Neuronal stem cell (in vitro differentiated cells): ENCODE measurements around the gene ZNF853.

Source experiments
- DNase-seq: peaks from one replicate; pipeline ENCODE4 v3.0.0-alpha.2; 2013; ENCODE audit warnings: low spot score
- H2AFZ ChIP-seq: one replicate; pipeline ENCODE4 v1.6.1; 2013; ENCODE audit warnings: mild to moderate bottlenecking, low read length, inconsistent platforms
- H2AK5ac ChIP-seq: 2 replicates; pipeline ENCODE4 v1.6.1; 2013; ENCODE audit warnings: low read depth, mild to moderate bottlenecking, inconsistent platforms, low read length, moderate library complexity, mixed read lengths
- H2BK120ac ChIP-seq: 2 replicates; pipeline ENCODE4 v1.6.1; 2013; ENCODE audit warnings: low read depth, mild to moderate bottlenecking, inconsistent platforms, low read length, moderate library complexity, mixed read lengths
- H2BK12ac ChIP-seq: one replicate; pipeline ENCODE4 v1.6.1; 2013; ENCODE audit warnings: low read length, inconsistent platforms
- H2BK15ac ChIP-seq: 2 replicates; pipeline ENCODE4 v1.6.1; 2013; ENCODE audit warnings: mild to moderate bottlenecking, low read length, inconsistent platforms, mixed read lengths
- H2BK5ac ChIP-seq: one replicate; pipeline ENCODE4 v1.6.1; 2013; ENCODE audit warnings: inconsistent platforms, mild to moderate bottlenecking, low read length, moderate library complexity
- H3K14ac ChIP-seq: one replicate; pipeline ENCODE4 v1.6.1; 2013; ENCODE audit warnings: low read length, inconsistent platforms
- H3K18ac ChIP-seq: 2 replicates; pipeline ENCODE4 v1.6.1; 2013; ENCODE audit warnings: low read length, inconsistent platforms
- H3K23ac ChIP-seq: 2 replicates; pipeline ENCODE4 v1.6.1; 2013; ENCODE audit warnings: low read depth, mild to moderate bottlenecking, mixed read lengths, low read length, inconsistent platforms; ENCODE audit not compliant: poor library complexity
- H3K27ac ChIP-seq: replicated peaks from 3 replicates; pipeline ENCODE4 v1.5.1; 2013; ENCODE audit warnings: low read length, inconsistent platforms
- H3K27me3 ChIP-seq, 3 experiments: 2 replicates each; pipeline ENCODE4 v1.6.1; 2013; ENCODE audit warnings: low read length in 3 of 3, mild to moderate bottlenecking in 2 of 3, inconsistent platforms in 1 of 3, low read depth in 1 of 3, mixed read lengths in 1 of 3, moderate library complexity in 1 of 3; ENCODE audit not compliant: control insufficient read depth in 3 of 3, insufficient read depth in 3 of 3
- H3K36me3 ChIP-seq, 2 donors: replicated peaks in 1 of 2; 2 replicates each; pipeline ENCODE4 v1.6.1; 2013; ENCODE audit warnings: low read length in 2 of 2; ENCODE audit not compliant: control insufficient read depth in 2 of 2, insufficient read depth in 2 of 2
- H3K4ac ChIP-seq: 2 replicates; pipeline ENCODE4 v1.6.1; 2013; ENCODE audit warnings: inconsistent platforms, mild to moderate bottlenecking, low read length, moderate library complexity
- H3K4me1 ChIP-seq, 2 donors: 1 replicate in 1 of 2; 2 replicates in 1 of 2; pipeline ENCODE4 v1.6.1; 2013; ENCODE audit warnings: low read length in 2 of 2, low read depth in 1 of 2; ENCODE audit not compliant: control insufficient read depth in 2 of 2, insufficient read depth in 1 of 2
- H3K4me2 ChIP-seq: one replicate; pipeline ENCODE4 v1.6.1; 2013; ENCODE audit warnings: mild to moderate bottlenecking, low read length, inconsistent platforms; ENCODE audit not compliant: insufficient read depth, poor library complexity, severe bottlenecking
- H3K4me3 ChIP-seq, 2 donors: 2 replicates each; pipeline ENCODE4 v1.5.1; 2013; ENCODE audit warnings: low read length in 2 of 2, mild to moderate bottlenecking in 2 of 2, inconsistent platforms in 1 of 2, moderate library complexity in 1 of 2
- H3K79me1 ChIP-seq: one replicate; pipeline ENCODE4 v1.6.1; 2013; ENCODE audit warnings: low read depth, mild to moderate bottlenecking, inconsistent platforms, low read length, moderate library complexity
- H3K9ac ChIP-seq: one replicate; pipeline ENCODE4 v1.6.1; 2013; ENCODE audit warnings: mild to moderate bottlenecking, low read depth, low read length, inconsistent platforms; ENCODE audit not compliant: poor library complexity
- H3K9me3 ChIP-seq, 2 donors: replicated peaks in 1 of 2; 2 replicates each; pipeline versions ENCODE3 to v1.6.1; 2013; ENCODE audit warnings: low read length in 2 of 2, mild to moderate bottlenecking in 2 of 2, inconsistent platforms in 1 of 2, low read depth in 1 of 2, mixed read lengths in 1 of 2, moderate library complexity in 1 of 2; ENCODE audit not compliant: control insufficient read depth in 2 of 2, insufficient read depth in 1 of 2
- H4K8ac ChIP-seq: one replicate; pipeline ENCODE4 v1.6.1; 2013; ENCODE audit warnings: low read depth, mild to moderate bottlenecking, inconsistent platforms, low read length, moderate library complexity
- H4K91ac ChIP-seq: one replicate; pipeline ENCODE4 v1.6.1; 2013; ENCODE audit warnings: low read length, low read depth, mild to moderate bottlenecking, inconsistent platforms; ENCODE audit not compliant: poor library complexity
- WGBS, 2 donors: extraction: QIAGEN DNeasy Blood & Tissue Kit; methylation state at CpG; one replicate each; pipeline ENCODE4 v1.1.7; 2013; ENCODE audit warnings: missing lambda C conversion rate in 2 of 2, mixed read lengths in 1 of 2; ENCODE audit not compliant: insufficient read length in 2 of 2, insufficient replicate concordance in 1 of 2; ENCODE audit errors: extremely low coverage in 2 of 2; 5-methylcytosine and 5-hydroxymethylcytosine counted together

The ZNF853 gene

DNA sequence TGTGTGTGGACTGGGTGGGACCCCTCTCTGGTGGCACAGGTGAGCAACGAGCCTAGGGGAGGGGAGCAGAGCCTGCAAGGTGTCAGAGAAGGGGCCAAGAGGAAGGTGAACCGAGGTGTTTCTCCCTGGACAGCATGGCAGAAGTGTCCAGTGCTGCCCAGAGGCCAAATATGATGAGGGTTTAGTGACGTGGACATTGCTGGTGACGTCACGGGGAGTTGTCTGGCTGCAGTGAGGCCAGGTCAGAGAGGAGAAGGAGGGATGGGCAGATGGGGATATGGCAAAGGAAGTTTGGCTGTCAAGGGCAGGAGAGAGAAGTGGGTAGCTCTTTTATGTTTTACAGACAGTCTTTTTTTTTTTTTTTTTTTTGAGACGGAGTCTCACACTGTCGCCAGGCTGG is 2.6 kb upstream of the ZNF853 start:
- H4K91ac ChIP-seq, result no peak overlapping the region
- no peak overlapping the region for H3K4ac ChIP-seq
- H4K8ac ChIP-seq, result no peak overlapping the region
- no peak overlapping the region for H2AFZ ChIP-seq
- no peak overlapping the region for H2BK12ac ChIP-seq
- no peak overlapping the region for H3K9ac ChIP-seq
- peaks cover 6 to 8% of the 10 kb centered on the region in 2 donors for H3K4me1 ChIP-seq
- peaks cover 8% of the 10 kb centered on the region for H3K79me1 ChIP-seq
- H2BK5ac ChIP-seq, result no peak overlapping the region
- no peak for DNase-seq
- WGBS, 2 donors, result no CpG with 5 or more reads among the region's 7 CpGs
- H3K27ac ChIP-seq, result no peak overlapping the region
- H2BK120ac ChIP-seq, result no peak overlapping the region
- H3K23ac ChIP-seq, result no peak overlapping the region
- no peaks in the 10 kb centered on the region for H3K9me3 ChIP-seq
- peak overlapping the region in 1 of 2 donors; percentile 36 for H3K4me3 ChIP-seq
- H3K4me2 ChIP-seq, result no peak overlapping the region
- H2AK5ac ChIP-seq, result no peak overlapping the region
- H2BK15ac ChIP-seq, result no peak overlapping the region
- peaks cover 8 to 23% of the 10 kb centered on the region in 2 donors for H3K36me3 ChIP-seq
- H3K18ac ChIP-seq, result peak overlapping the region; percentile 38
- H3K14ac ChIP-seq, result no peak overlapping the region
- no peaks in the 10 kb centered on the region for H3K27me3 ChIP-seq

DNA sequence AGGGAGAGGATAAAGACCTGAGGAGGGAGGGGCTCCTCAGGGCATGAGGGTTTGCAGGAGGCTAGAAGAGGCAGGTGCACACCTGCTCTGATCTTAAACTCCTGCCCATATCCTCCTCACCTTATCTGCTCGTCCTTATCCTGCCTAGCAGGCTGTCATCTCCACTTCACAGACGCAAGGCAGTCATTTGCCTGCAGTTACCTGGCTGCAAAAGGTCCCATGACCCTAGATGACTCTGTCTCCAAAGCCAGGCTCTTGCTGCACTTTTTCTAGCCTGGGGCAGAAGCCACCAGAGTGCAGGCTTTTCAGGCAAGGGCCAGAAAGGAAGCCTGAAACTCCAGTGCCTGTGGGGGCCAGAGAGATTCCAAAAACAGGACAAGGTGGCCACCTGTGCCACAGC is 1.7 kb upstream of the ZNF853 start:
- DNase-seq, result no peak
- H4K91ac ChIP-seq, result no peak overlapping the region
- no peak overlapping the region for H2BK12ac ChIP-seq
- H3K23ac ChIP-seq, result no peak overlapping the region
- WGBS, 2 donors, result no CpG with 5 or more reads among the region's 2 CpGs
- H3K27me3 ChIP-seq, result no peaks in the 10 kb centered on the region
- H3K4ac ChIP-seq, result no peak overlapping the region
- peaks cover 6 to 26% of the 10 kb centered on the region in 2 donors for H3K36me3 ChIP-seq
- H3K14ac ChIP-seq, result no peak overlapping the region
- no peak overlapping the region for H3K18ac ChIP-seq
- H3K27ac ChIP-seq, result no peak overlapping the region
- no peak overlapping the region for H2AK5ac ChIP-seq
- no peak overlapping the region for H3K4me2 ChIP-seq
- H2BK120ac ChIP-seq, result no peak overlapping the region
- H3K9ac ChIP-seq, result no peak overlapping the region
- no peak overlapping the region for H2BK15ac ChIP-seq
- no peak overlapping the region for H4K8ac ChIP-seq
- no peaks in the 10 kb centered on the region for H3K9me3 ChIP-seq
- H2AFZ ChIP-seq, result no peak overlapping the region
- H3K4me3 ChIP-seq, result peak overlapping the region in 1 of 2 donors; percentile 10
- H3K79me1 ChIP-seq, result peaks cover 8% of the 10 kb centered on the region
- H2BK5ac ChIP-seq, result no peak overlapping the region
- H3K4me1 ChIP-seq, result peaks cover 6 to 8% of the 10 kb centered on the region in 2 donors

DNA sequence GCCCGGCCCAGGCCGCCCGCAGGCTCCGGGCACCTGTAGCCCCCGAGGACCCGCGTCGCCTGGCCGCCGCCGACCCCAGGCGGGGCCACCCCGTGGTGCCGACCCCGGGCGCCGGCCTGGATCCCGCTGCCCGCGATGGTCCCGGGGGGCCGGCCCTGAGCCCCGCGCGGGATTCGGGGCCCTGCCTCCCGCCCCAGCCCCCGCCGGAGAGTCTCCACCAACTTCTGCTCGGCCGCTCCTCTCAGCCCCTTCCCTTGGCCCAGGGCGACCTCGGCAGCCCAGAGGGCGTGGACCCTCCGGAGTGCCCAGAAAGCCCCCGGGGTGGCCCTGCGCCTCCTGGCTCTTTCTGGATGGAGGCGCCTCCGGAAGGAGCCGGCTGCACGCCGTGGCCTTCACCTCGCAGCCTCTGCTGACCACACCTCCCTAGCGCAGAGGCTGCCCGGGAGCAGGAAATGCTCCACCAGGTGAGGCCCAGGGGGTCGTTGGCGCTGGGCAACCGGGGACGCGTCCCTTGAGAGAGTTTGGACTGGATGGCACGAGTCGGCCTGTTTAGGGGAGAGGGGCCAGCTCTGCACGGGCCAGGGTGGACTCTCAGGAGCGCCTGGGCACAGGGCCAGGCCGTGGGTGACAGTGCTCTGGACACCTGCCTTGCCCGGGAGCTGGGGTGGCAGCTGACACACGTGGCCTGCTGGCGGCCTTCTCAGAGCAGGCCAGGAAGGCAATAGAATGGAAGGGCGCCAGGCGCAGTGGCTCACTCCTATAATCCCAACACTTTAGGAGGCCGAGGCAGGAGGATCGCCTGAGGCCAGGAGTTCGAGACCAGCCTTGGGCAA is 529 bp downstream of the ZNF853 start:
- Histone ChIP-seq H3K23ac (peak overlapping the region; percentile 60), H3K4ac (no peak overlapping the region), H2BK12ac (peak overlapping the region; percentile 84), H2BK120ac (peak overlapping the region; percentile 72), H4K91ac (no peak overlapping the region), H3K79me1 (peaks cover 8% of the 10 kb centered on the region), H2BK15ac (no peak overlapping the region), H2AK5ac (peak overlapping the region; percentile 86), H2BK5ac (peak overlapping the region; percentile 93), H3K36me3 (peaks cover 8 to 35% of the 10 kb centered on the region in 2 donors), H4K8ac (no peak overlapping the region), H3K4me3 (peak overlapping the region; percentile 91 to 93), H3K9ac (peak overlapping the region; percentile 86), H3K18ac (peak overlapping the region; percentile 92), H3K4me2 (peak overlapping the region; percentile 77), H3K9me3 (no peaks in the 10 kb centered on the region), H3K27ac (no peak overlapping the region), H3K27me3 (no peaks in the 10 kb centered on the region), H3K4me1 (peaks cover 6 to 8% of the 10 kb centered on the region in 2 donors), H3K14ac (no peak overlapping the region), H2AFZ (peak overlapping the region; percentile 92)
- DNase-seq, result no peak
- no CpG with 5 or more reads among the region's 63 CpGs for WGBS, 2 donors

DNA sequence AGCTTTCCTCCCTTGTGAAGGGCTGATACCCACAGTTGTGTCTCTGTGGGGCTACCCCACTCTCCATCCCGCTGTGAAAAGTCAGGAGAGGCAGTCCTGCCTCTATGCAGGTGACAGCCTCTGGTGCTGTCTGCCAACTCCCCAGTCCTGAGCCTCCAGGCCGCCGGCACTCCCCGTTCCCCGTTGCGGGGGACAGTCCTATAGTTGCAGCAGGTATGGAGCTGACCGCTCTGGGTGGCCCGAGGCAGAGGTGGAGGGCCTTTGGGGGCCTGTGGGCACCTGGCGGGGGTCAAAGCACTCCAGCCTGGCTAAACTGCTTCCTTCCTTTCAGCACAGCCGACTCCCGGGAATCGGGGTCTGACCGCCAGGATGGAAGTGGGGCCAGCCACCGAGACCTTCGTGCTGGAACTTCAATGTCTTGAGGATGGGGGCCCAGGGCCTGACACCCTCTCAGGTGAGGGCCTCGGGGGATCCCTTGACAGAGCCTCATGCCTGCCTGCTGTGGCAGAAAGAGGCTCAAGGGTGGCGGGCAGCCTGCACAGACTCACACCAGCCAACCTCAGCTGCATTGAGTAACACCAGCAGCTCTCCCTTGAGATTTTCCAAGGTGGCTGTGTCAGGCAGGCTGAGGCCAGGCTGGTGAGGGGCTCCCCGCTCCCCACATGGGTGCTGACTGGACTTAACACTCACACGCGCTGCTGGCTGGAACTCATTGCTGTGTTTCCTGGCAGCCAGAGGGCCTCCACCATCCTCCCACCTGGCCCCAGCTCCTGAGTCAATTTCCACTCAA is 1.6 kb downstream of the ZNF853 start:
- Histone ChIP-seq H2AK5ac (no peak overlapping the region), H2BK12ac (no peak overlapping the region), H3K27ac (no peak overlapping the region), H4K8ac (no peak overlapping the region), H3K9me3 (no peaks in the 10 kb centered on the region), H4K91ac (no peak overlapping the region), H3K4me2 (no peak overlapping the region), H3K4me3 (peak overlapping the region in 1 of 2 donors; percentile 93), H3K27me3 (no peaks in the 10 kb centered on the region), H3K23ac (no peak overlapping the region), H2BK15ac (no peak overlapping the region), H2BK5ac (no peak overlapping the region), H3K36me3 (peaks cover 17 to 46% of the 10 kb centered on the region in 2 donors), H3K4ac (no peak overlapping the region), H3K14ac (peak overlapping the region; percentile 38), H2AFZ (no peak overlapping the region), H3K9ac (no peak overlapping the region), H3K18ac (no peak overlapping the region), H2BK120ac (no peak overlapping the region), H3K79me1 (peaks cover 8% of the 10 kb centered on the region), H3K4me1 (peaks cover 6 to 8% of the 10 kb centered on the region in 2 donors)
- WGBS, 2 donors, result no CpG with 5 or more reads among the region's 20 CpGs
- no peak for DNase-seq
